Endothelial cell of umbilical vein (primary cell): ENCODE data around the gene NBEA. TPM values are rescaled to one million over a fixed set of nuclear protein-coding genes. Genes with fewer than 3 reads are reported as not detected.

Experiments used
- BruUV-seq: library from RNA; stranded (reverse); fragments of 400-500 nt; replicated peaks from 2 replicates; lab custom pipeline; 2021; lab: Mats Ljungman, UMichigan
- CTCF ChIA-PET: fragments of 300-600, 350-600 bp; sonication (Branson Sonifier 250); formaldehyde crosslinking; loops from one replicate; lab custom pipeline; 2021; ENCODE audit warnings: antibody characterized with exemption, inconsistent platforms; lab: Charles Lee
- POLR2A ChIA-PET: fragments of 300-600, 350-600 bp; sonication (Branson Sonifier 250); formaldehyde crosslinking; loops from one replicate; lab custom pipeline; 2021; ENCODE audit warnings: antibody characterized with exemption, inconsistent platforms; lab: Charles Lee
- DNase-seq: peaks from one replicate; pipeline ENCODE4 v3.0.0-alpha.2; 2011; ENCODE audit warnings: low read depth, low spot score
- FAIRE-seq: peaks from 2 replicates; lab custom pipeline; 2011; peaks lifted over from hg19 to GRCh38; lab: Jason Lieb, UNC
- H2AFZ ChIP-seq: 2 replicates; pipeline ENCODE4 v1.6.0; 2012; ENCODE audit warnings: low read depth, low read length, control low read depth, inconsistent platforms
- H3K27ac ChIP-seq: 2 replicates; pipeline ENCODE4 v1.5.1; 2011; ENCODE audit warnings: low read depth, mild to moderate bottlenecking, control low read depth, low read length, moderate library complexity; ENCODE audit not compliant: insufficient read depth
- H3K27me3 ChIP-seq, 2 experiments: 2 replicates each; pipeline versions ENCODE4 v1.6.0 to v1.6.1; 2011; ENCODE audit warnings: low read length in 2 of 2, mixed read lengths in 1 of 2; ENCODE audit not compliant: control insufficient read depth in 2 of 2, insufficient read depth in 2 of 2
- H3K36me3 ChIP-seq, 2 experiments: 2 replicates in 1 of 2; 3 replicates in 1 of 2; pipeline ENCODE4 v1.5.1; 2011; ENCODE audit warnings: low read length in 2 of 2, mild to moderate bottlenecking in 1 of 2, moderate library complexity in 1 of 2; ENCODE audit not compliant: control insufficient read depth in 2 of 2, insufficient read depth in 2 of 2; ENCODE audit errors: extremely low read depth in 1 of 2
- H3K4me1 ChIP-seq: 3 replicates; pipeline ENCODE4 v1.5.1; 2011; ENCODE audit warnings: mild to moderate bottlenecking, low read length; ENCODE audit not compliant: control insufficient read depth, insufficient read depth; ENCODE audit errors: extremely low read depth
- H3K4me2 ChIP-seq: 2 replicates; pipeline ENCODE4 v1.6.1; 2011; ENCODE audit warnings: low read length, control low read depth, mixed read lengths; ENCODE audit not compliant: insufficient read depth
- H3K4me3 ChIP-seq, 3 experiments: fragments of 200-600 bp in 1 of 3; sonication (generic), shearing (Covaris generic) in 1 of 3; replicated peaks in 1 of 3; 2 replicates each; pipeline ENCODE4 v1.5.1; 2011 to 2016; ENCODE audit warnings: control low read depth in 3 of 3, low read length in 3 of 3, mild to moderate bottlenecking in 2 of 3, inconsistent platforms in 1 of 3, low read depth in 1 of 3, moderate library complexity in 1 of 3; ENCODE audit not compliant: insufficient read depth in 1 of 3
- H3K79me2 ChIP-seq: 2 replicates; pipeline ENCODE4 v1.6.0; 2012; ENCODE audit warnings: low read length, inconsistent platforms; ENCODE audit not compliant: control insufficient read depth, insufficient read depth
- H3K9ac ChIP-seq: replicated peaks from 2 replicates; pipeline ENCODE3; 2011; ENCODE audit warnings: low read length, control low read depth; ENCODE audit not compliant: insufficient read depth; ENCODE audit errors: extremely low read depth
- H3K9me1 ChIP-seq: replicated peaks from 3 replicates; pipeline ENCODE4 v1.6.0; 2011; ENCODE audit warnings: mild to moderate bottlenecking, low read length; ENCODE audit not compliant: control insufficient read depth, insufficient read depth; ENCODE audit errors: extremely low read depth
- H3K9me3 ChIP-seq: replicated peaks from 2 replicates; pipeline ENCODE4 v1.5.1; 2012; ENCODE audit warnings: low read length, inconsistent platforms; ENCODE audit not compliant: control insufficient read depth, insufficient read depth
- H4K20me1 ChIP-seq: replicated peaks from 2 replicates; pipeline ENCODE3; 2011; ENCODE audit warnings: mild to moderate bottlenecking, low read length; ENCODE audit not compliant: control insufficient read depth, insufficient read depth; ENCODE audit errors: extremely low read depth
- CTCF ChIP-seq, 2 donors: IDR thresholded peaks; 1 replicate in 1 of 2; 2 replicates in 1 of 2; pipeline ENCODE4 v1.5.1; 2011; ENCODE audit warnings: low read length in 2 of 2, mild to moderate bottlenecking in 2 of 2, moderate library complexity in 2 of 2, control low read depth in 1 of 2, inconsistent platforms in 1 of 2, low read depth in 1 of 2; ENCODE audit not compliant: insufficient read depth in 1 of 2; ENCODE audit errors: extremely low read depth in 1 of 2
- EZH2 ChIP-seq: IDR thresholded peaks from 2 replicates; pipeline ENCODE4 v1.6.1; 2012; ENCODE audit warnings: borderline replicate concordance, low read depth, mild to moderate bottlenecking, moderate library complexity, low read length, inconsistent platforms; ENCODE audit not compliant: severe bottlenecking
- FOS ChIP-seq: IDR thresholded peaks from 2 replicates; pipeline ENCODE4 v1.6.1; 2011; ENCODE audit warnings: mild to moderate bottlenecking, low read length, moderate library complexity, borderline replicate concordance; ENCODE audit not compliant: insufficient read depth
- GATA2 ChIP-seq: IDR thresholded peaks from 2 replicates; pipeline ENCODE4 v1.7.0; 2011; ENCODE audit warnings: low read depth, mild to moderate bottlenecking, moderate library complexity, mixed read lengths, low read length; ENCODE audit not compliant: insufficient read length, insufficient read depth
- JUN ChIP-seq: IDR thresholded peaks from 2 replicates; pipeline ENCODE4 v1.6.1; 2011; ENCODE audit warnings: borderline replicate concordance, low read depth; ENCODE audit not compliant: insufficient read length, insufficient read depth
- MYC ChIP-seq: IDR thresholded peaks from one replicate; pipeline ENCODE4 v1.6.1; 2011; ENCODE audit warnings: mild to moderate bottlenecking, low read depth, low read length
- POLR2A ChIP-seq: IDR thresholded peaks from 2 replicates; pipeline ENCODE4 v1.6.1; 2012; ENCODE audit warnings: low read depth, mild to moderate bottlenecking, control low read depth, low read length
- POLR2AphosphoS5 ChIP-seq: IDR thresholded peaks from 2 replicates; pipeline ENCODE4 v1.6.1; 2012; ENCODE audit warnings: low read depth, mild to moderate bottlenecking, control low read depth, low read length, moderate library complexity; ENCODE audit not compliant: insufficient read depth
- dilution Hi-C: fragments of 300-500 bp; cut with MboI; formaldehyde crosslinking; loops from one replicate; pipeline ENCODE4 v1.15.0; 2019; ENCODE audit warnings: low sequenced_read_pairs; ENCODE audit not compliant: extremely low pct_ligation_motif_present
- intact Hi-C: fragments of 100-400 bp; cut with micrococcal nuclease; formaldehyde crosslinking; loops from one replicate; pipeline ENCODE4 v1.10.0; 2022
- polyA plus RNA-seq, 4 experiments: library from polyadenylated mRNA; depleted of rRNA in 3 of 4; stranded (reverse) in 3 of 4; unstranded in 1 of 4; fragments of >200 nt; gene quantifications; 2 replicates each; pipeline versions ENCODE4 v1.2.1 to v1.2.3, GENCODE V29; 2011 to 2012; ENCODE audit warnings: missing spikeins in 1 of 4
- total RNA-seq: library from RNA; stranded (reverse); gene quantifications from 2 replicates; pipeline ENCODE4 v1.2.3, GENCODE V29; 2021
- TF ChIP-seq, protein P1 (sequence below): IDR thresholded peaks from 2 replicates; pipeline ENCODE4 v1.6.1; 2011; ENCODE audit not compliant: insufficient read depth, insufficient read length

The NBEA gene
- total and polyA plus RNA-seq, 2 donors (not counting 3 experiments of a cell fraction or from before 2014, with no cell fraction given) = 3.0 to 4.8 TPM

GRCh38 chr13:35597451-35597850, 655.4 kb downstream of the NBEA start:
- FAIRE-seq = no peak
- intact Hi-C loops = no loop called here
- Histone ChIP-seq H3K4me1 (no peaks in the 10 kb centered on the region), H3K27me3 (no peaks in the 10 kb centered on the region), H3K36me3 (no peaks in the 10 kb centered on the region), H3K4me2 (no peak overlapping the region), H3K4me3 (no peak overlapping the region), H4K20me1 (no peaks in the 10 kb centered on the region), H3K79me2 (no peaks in the 10 kb centered on the region), H3K27ac (no peak overlapping the region), H2AFZ (no peak overlapping the region), H3K9me3 (no peaks in the 10 kb centered on the region), H3K9ac (no peak overlapping the region), H3K9me1 (no peaks in the 10 kb centered on the region)
- ChIA-PET POLR2A (no interaction called here), CTCF (no interaction called here)
- dilution Hi-C loops = no loop called here
- BruUV-seq = no TSS peak
- peak; percentile 2 for DNase-seq
- no peak for TF ChIP-seq FOS
- no peak for TF ChIP-seq EZH2
- no peak for TF ChIP-seq GATA2
- TF ChIP-seq POLR2AphosphoS5 = no peak
- TF ChIP-seq, protein P1, sequence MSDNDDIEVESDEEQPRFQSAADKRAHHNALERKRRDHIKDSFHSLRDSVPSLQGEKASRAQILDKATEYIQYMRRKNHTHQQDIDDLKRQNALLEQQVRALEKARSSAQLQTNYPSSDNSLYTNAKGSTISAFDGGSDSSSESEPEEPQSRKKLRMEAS = no peak
- TF ChIP-seq MYC = no peak
- TF ChIP-seq CTCF (IDR thresholded peaks at IDR 0.05; ENCODE audit: extremely low read depth in 1 of 2, insufficient read depth in 1 of 2, low read depth in 1 of 2, low read length in 2 of 2) = no peak
- no peak for TF ChIP-seq JUN
- TF ChIP-seq POLR2A = no peak
